OCI-LY1 (cell line): Measurements from ENCODE around the gene AJAP1.

Experiments
- H2AFZ ChIP-seq: fragments of 200-600 bp; sonication (generic), shearing (Covaris generic); 2 replicates; pipeline ENCODE4 v1.6.0; 2014; ENCODE audit warnings: antibody characterized with exemption, mild to moderate bottlenecking, low read length
- H3F3A ChIP-seq: fragments of 200-600 bp; sonication (generic), shearing (Covaris generic); 2 replicates; pipeline ENCODE4 v1.6.0; 2014; ENCODE audit warnings: mild to moderate bottlenecking, antibody characterized with exemption, low read length, moderate library complexity; ENCODE audit not compliant: insufficient read depth
- H3K27ac ChIP-seq: fragments of 200-600 bp; sonication (generic); 2 replicates; pipeline ENCODE4 v1.5.1; 2014; ENCODE audit warnings: low read length, mixed run types, mild to moderate bottlenecking, low read depth; ENCODE audit not compliant: poor library complexity, severe bottlenecking
- H3K27me3 ChIP-seq: fragments of 200-600 bp; sonication (generic); 2 replicates; pipeline ENCODE4 v1.6.0; 2014; ENCODE audit warnings: antibody characterized with exemption, mild to moderate bottlenecking, low read length, moderate library complexity; ENCODE audit not compliant: insufficient read depth
- H3K36me3 ChIP-seq: fragments of 200-600 bp; sonication (generic); 2 replicates; pipeline ENCODE4 v1.6.1; 2014; ENCODE audit warnings: mild to moderate bottlenecking, antibody characterized with exemption, low read length, moderate library complexity, mixed read lengths; ENCODE audit not compliant: insufficient read depth
- H3K4me1 ChIP-seq: fragments of 200-600 bp; sonication (generic); 2 replicates; pipeline ENCODE4 v1.5.1; 2014; ENCODE audit warnings: mild to moderate bottlenecking, low read length, moderate library complexity; ENCODE audit not compliant: insufficient read depth, severe bottlenecking
- H3K4me2 ChIP-seq: fragments of 200-600 bp; sonication (generic), shearing (Covaris generic); 2 replicates; pipeline ENCODE4 v1.6.1; 2014; ENCODE audit warnings: low read length
- H3K4me3 ChIP-seq: fragments of 200-600 bp; sonication (generic); 2 replicates; pipeline ENCODE4 v1.5.1; 2014; ENCODE audit warnings: low read length, low read depth, mild to moderate bottlenecking, mixed read lengths; ENCODE audit not compliant: poor library complexity, severe bottlenecking
- H3K79me2 ChIP-seq: fragments of 200-600 bp; shearing (Covaris generic); 2 replicates; pipeline ENCODE4 v1.6.1; 2016; ENCODE audit warnings: mixed run types, low read length, mixed read lengths; ENCODE audit not compliant: insufficient read depth
- H3K9ac ChIP-seq: fragments of 200-600 bp; sonication (generic), shearing (Covaris generic); 2 replicates; pipeline ENCODE4 v1.6.1; 2014; ENCODE audit warnings: mild to moderate bottlenecking, low read length, mixed read lengths
- H3K9me2 ChIP-seq: fragments of 200-600 bp; sonication (generic), shearing (Covaris generic); 2 replicates; pipeline ENCODE4 v1.6.1; 2014; ENCODE audit warnings: low read depth, mild to moderate bottlenecking, low read length, mixed read lengths
- H3K9me3 ChIP-seq: fragments of 200-600 bp; shearing (Covaris generic); 2 replicates; pipeline ENCODE4 v1.6.1; 2014; ENCODE audit warnings: low read length, mixed read lengths
- H4K20me1 ChIP-seq: fragments of 200-600 bp; sonication (generic), shearing (Covaris generic); 2 replicates; pipeline ENCODE4 v1.6.0; 2016; ENCODE audit warnings: mild to moderate bottlenecking, low read length; ENCODE audit not compliant: insufficient read depth
- EZH2 ChIP-seq: fragments of 200-600 bp; sonication (generic), shearing (Covaris generic); IDR thresholded peaks from 2 replicates; pipeline ENCODE4 v1.8.0; 2017; ENCODE audit warnings: borderline replicate concordance, mixed run types, mild to moderate bottlenecking, antibody characterized with exemption, low read length, moderate library complexity, mixed read lengths
- TF ChIP-seq, protein P1 (sequence below): fragments of 200-600 bp; sonication (generic), shearing (Covaris generic); IDR thresholded peaks from 2 replicates; pipeline ENCODE4 v1.5.1; 2017; ENCODE audit warnings: mild to moderate bottlenecking, antibody characterized with exemption, low read length, moderate library complexity, mixed read lengths

Gene AJAP1

DNA sequence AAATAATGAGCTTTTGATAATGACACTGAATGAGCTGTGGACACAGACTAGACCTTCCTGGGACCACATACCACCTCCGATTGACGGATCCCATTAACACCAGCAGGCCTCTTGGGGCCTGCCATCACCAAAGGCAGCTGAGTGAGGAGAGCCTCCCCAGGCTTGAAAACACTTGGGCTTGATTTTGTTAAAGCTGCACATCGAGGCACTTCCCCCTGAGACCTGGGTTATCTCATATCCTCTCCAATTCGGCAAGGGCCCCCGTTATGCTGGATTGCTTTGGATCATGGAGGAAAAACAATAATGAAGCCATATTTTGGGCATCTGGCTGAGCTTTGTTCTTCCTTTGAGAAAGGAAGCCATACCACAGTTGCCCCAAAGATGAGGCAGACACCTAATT, 143.0 kb downstream of the AJAP1 start:
- Histone ChIP-seq H3K36me3 (no peaks in the 10 kb centered on the region), H3K27ac (no peak overlapping the region), H3K4me2 (no peak overlapping the region), H2AFZ (no peak overlapping the region), H3K9me2 (no peaks in the 10 kb centered on the region), H4K20me1 (no peaks in the 10 kb centered on the region), H3K4me1 (no peaks in the 10 kb centered on the region), H3K9ac (no peak overlapping the region), H3K79me2 (no peaks in the 10 kb centered on the region), H3K9me3 (no peaks in the 10 kb centered on the region), H3F3A (no peaks in the 10 kb centered on the region), H3K27me3 (no peaks in the 10 kb centered on the region), H3K4me3 (no peak overlapping the region)
- no peak for TF ChIP-seq EZH2
- TF ChIP-seq, protein P1, sequence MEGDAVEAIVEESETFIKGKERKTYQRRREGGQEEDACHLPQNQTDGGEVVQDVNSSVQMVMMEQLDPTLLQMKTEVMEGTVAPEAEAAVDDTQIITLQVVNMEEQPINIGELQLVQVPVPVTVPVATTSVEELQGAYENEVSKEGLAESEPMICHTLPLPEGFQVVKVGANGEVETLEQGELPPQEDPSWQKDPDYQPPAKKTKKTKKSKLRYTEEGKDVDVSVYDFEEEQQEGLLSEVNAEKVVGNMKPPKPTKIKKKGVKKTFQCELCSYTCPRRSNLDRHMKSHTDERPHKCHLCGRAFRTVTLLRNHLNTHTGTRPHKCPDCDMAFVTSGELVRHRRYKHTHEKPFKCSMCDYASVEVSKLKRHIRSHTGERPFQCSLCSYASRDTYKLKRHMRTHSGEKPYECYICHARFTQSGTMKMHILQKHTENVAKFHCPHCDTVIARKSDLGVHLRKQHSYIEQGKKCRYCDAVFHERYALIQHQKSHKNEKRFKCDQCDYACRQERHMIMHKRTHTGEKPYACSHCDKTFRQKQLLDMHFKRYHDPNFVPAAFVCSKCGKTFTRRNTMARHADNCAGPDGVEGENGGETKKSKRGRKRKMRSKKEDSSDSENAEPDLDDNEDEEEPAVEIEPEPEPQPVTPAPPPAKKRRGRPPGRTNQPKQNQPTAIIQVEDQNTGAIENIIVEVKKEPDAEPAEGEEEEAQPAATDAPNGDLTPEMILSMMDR, result no peak

DNA sequence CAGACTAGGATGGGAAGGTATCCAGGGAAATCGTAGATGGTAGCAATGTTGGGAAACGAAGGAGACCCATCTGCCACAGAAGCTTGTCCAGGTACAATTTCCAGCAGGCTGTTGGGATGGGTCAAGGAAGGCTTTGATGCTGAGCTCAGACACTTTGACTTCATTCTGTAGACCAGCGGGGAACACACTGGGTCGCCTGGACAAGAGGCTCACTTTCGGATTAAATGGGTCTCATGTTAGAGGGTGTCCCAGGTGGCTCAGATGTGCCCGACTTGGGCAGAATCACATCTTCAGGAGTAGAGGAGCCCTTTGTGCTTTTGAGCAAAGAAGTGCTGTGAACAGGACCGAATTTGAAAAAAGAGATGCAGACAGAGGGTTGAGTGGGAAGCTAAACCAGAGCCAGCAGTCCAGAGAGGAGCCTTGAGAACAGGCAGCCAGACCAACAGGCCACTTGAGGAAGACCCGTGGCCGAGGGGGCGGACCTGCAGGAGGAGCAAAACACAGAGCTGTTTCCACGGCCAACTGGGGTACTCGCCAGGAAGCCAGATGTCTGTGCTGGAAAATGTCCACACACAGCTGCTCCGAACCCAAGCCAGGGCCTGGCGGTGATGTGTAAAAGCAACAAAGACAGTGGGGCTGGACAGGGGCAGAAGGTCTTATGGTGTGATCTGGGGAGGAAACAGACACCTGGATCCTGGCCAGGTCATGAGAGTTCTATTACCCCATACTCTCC, 146.9 kb downstream of the AJAP1 start:
- TF ChIP-seq, protein P1, result no peak
- TF ChIP-seq EZH2, result no peak
- Histone ChIP-seq H3K79me2 (no peaks in the 10 kb centered on the region), H3F3A (no peaks in the 10 kb centered on the region)

DNA sequence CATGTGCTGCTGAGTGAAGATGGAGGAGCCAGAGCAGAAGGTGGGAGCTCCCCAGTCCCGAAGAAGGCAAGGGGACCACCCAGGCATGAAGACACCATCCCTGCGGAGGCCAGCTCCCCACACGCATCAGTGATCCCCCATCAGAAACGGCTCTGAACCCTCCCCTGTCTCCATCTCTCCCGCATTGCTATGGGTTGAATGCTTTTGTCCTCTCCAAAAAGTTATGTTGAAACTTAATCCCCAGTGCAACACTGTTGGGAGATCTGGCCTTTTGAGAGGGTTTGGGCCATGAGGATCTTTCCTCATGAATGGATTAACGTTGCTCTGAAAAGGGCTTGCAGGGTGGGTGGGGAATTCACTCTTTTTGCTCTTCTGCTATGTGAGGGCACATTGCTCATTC, 147.6 kb downstream of the AJAP1 start:
- H3K79me2 ChIP-seq, result no peaks in the 10 kb centered on the region
- no peak overlapping the region for H3K4me3 ChIP-seq
- H3K27me3 ChIP-seq, result no peaks in the 10 kb centered on the region
- no peaks in the 10 kb centered on the region for H4K20me1 ChIP-seq
- no peaks in the 10 kb centered on the region for H3K9me2 ChIP-seq
- H2AFZ ChIP-seq, result no peak overlapping the region
- H3K36me3 ChIP-seq, result no peaks in the 10 kb centered on the region
- H3K4me2 ChIP-seq, result no peak overlapping the region
- H3K9ac ChIP-seq, result no peak overlapping the region
- H3K27ac ChIP-seq, result no peak overlapping the region
- no peaks in the 10 kb centered on the region for H3K9me3 ChIP-seq
- H3F3A ChIP-seq, result no peaks in the 10 kb centered on the region
- no peaks in the 10 kb centered on the region for H3K4me1 ChIP-seq
- no peak for TF ChIP-seq EZH2
- TF ChIP-seq, protein P1, result no peak

More for the DNA sequence above, 146.9 kb downstream of the AJAP1 start:
- Histone ChIP-seq H3K27ac (no peak overlapping the region), H3K9me3 (no peaks in the 10 kb centered on the region), H4K20me1 (no peaks in the 10 kb centered on the region), H2AFZ (no peak overlapping the region), H3K4me1 (no peaks in the 10 kb centered on the region), H3K27me3 (no peaks in the 10 kb centered on the region), H3K36me3 (no peaks in the 10 kb centered on the region), H3K9me2 (no peaks in the 10 kb centered on the region), H3K4me3 (no peak overlapping the region), H3K9ac (no peak overlapping the region), H3K4me2 (no peak overlapping the region)
